H1 (cell line): Measurements from ENCODE around the gene CCDC80. TPM values are rescaled to one million over a fixed set of nuclear protein-coding genes. Genes with fewer than 3 reads are reported as not detected.

Source experiments
- CTCF ChIA-PET: fragments of 300-600 bp; sonication (Branson Sonifier 250); formaldehyde crosslinking; loops from one replicate; lab custom pipeline; 2021; ENCODE audit not compliant: partially characterized antibody; lab: Charles Lee
- POLR2A ChIA-PET: fragments of 300-600 bp; sonication (Branson Sonifier 250); formaldehyde crosslinking; loops from one replicate; lab custom pipeline; 2021; ENCODE audit warnings: inconsistent platforms; ENCODE audit not compliant: partially characterized antibody; lab: Charles Lee
- DNase-seq, 2 experiments: peaks; one replicate each; pipeline versions ENCODE4 v3.0.0 to v3.0.0-alpha.2; 2010 to 2022; ENCODE audit warnings: low spot score in 2 of 2, low read depth in 1 of 2, mixed read lengths in 1 of 2
- FAIRE-seq: peaks from 2 replicates; lab custom pipeline; 2011; peaks lifted over from hg19 to GRCh38; lab: Jason Lieb, UNC
- H2AFZ ChIP-seq: 2 replicates; pipeline ENCODE4 v1.8.1; 2012; ENCODE audit warnings: low read length, inconsistent platforms
- H2AK5ac ChIP-seq: 2 replicates; pipeline ENCODE4 v1.6.1; 2013; ENCODE audit warnings: low read depth, low read length
- H2BK120ac ChIP-seq: replicated peaks from 2 replicates; pipeline ENCODE3; 2013; ENCODE audit warnings: low read depth, low read length, inconsistent platforms
- H2BK12ac ChIP-seq: 2 replicates; pipeline ENCODE4 v1.6.1; 2013; ENCODE audit warnings: low read depth, low read length
- H2BK15ac ChIP-seq: 2 replicates; pipeline ENCODE4 v1.6.1; 2013; ENCODE audit warnings: low read length
- H2BK20ac ChIP-seq: 2 replicates; pipeline ENCODE4 v1.6.1; 2013; ENCODE audit warnings: low read length
- H2BK5ac ChIP-seq: 2 replicates; pipeline ENCODE4 v1.6.1; 2013; ENCODE audit warnings: low read depth, low read length
- H3K14ac ChIP-seq: 2 replicates; pipeline ENCODE4 v1.6.1; 2013; ENCODE audit warnings: inconsistent platforms; ENCODE audit not compliant: insufficient read length
- H3K18ac ChIP-seq: 2 replicates; pipeline ENCODE4 v1.6.1; 2013; ENCODE audit warnings: low read length; ENCODE audit errors: extremely low read depth
- H3K23ac ChIP-seq: 2 replicates; pipeline ENCODE4 v1.6.1; 2013; ENCODE audit warnings: inconsistent platforms; ENCODE audit not compliant: insufficient read length
- H3K23me2 ChIP-seq: 2 replicates; pipeline ENCODE4 v1.6.1; 2013; ENCODE audit warnings: low read depth, low read length
- H3K27ac ChIP-seq: 2 replicates; pipeline ENCODE4 v1.6.1; 2011; ENCODE audit warnings: low read depth, low read length, inconsistent platforms
- H3K27me3 ChIP-seq, 4 experiments: replicated peaks in 1 of 4; 1 replicate in 1 of 4; 2 replicates in 3 of 4; pipeline versions ENCODE4 v1.6.1 to v1.8.1; 2011 to 2013; ENCODE audit warnings: low read length in 3 of 4, mild to moderate bottlenecking in 3 of 4, inconsistent platforms in 2 of 4, mixed read lengths in 2 of 4, moderate library complexity in 1 of 4; ENCODE audit not compliant: control insufficient read depth in 3 of 4, insufficient read depth in 3 of 4; ENCODE audit errors: extremely low read depth in 1 of 4
- H3K36me3 ChIP-seq, 4 experiments: 2 replicates each; pipeline versions ENCODE4 v1.6.1 to v1.8.1; 2011 to 2013; ENCODE audit warnings: mild to moderate bottlenecking in 4 of 4, low read length in 3 of 4, moderate library complexity in 2 of 4, control low read depth in 1 of 4, inconsistent platforms in 1 of 4; ENCODE audit not compliant: insufficient read depth in 4 of 4, control insufficient read depth in 2 of 4
- H3K4ac ChIP-seq: replicated peaks from 2 replicates; pipeline ENCODE3; 2013; ENCODE audit warnings: low read length, low read depth, mixed read lengths, inconsistent platforms; ENCODE audit not compliant: insufficient read length
- H3K4me1 ChIP-seq, 4 experiments: replicated peaks in 1 of 4; 1 replicate in 1 of 4; 2 replicates in 3 of 4; pipeline versions ENCODE4 v1.6.1 to v1.8.1; 2011 to 2013; ENCODE audit warnings: low read length in 3 of 4, inconsistent platforms in 2 of 4, mixed read lengths in 1 of 4; ENCODE audit not compliant: insufficient read depth in 4 of 4, control insufficient read depth in 3 of 4
- H3K4me2 ChIP-seq, 2 experiments: 2 replicates each; pipeline versions ENCODE4 v1.6.1 to v1.8.1; 2011 to 2013; ENCODE audit warnings: low read depth in 2 of 2, low read length in 2 of 2, control low read depth in 1 of 2, inconsistent platforms in 1 of 2, mild to moderate bottlenecking in 1 of 2; ENCODE audit not compliant: insufficient read depth in 1 of 2
- H3K4me3 ChIP-seq, 4 experiments: fragments of 200-600, 300-600 bp in 1 of 4; sonication (generic), shearing (Covaris generic), sonication (Bioruptor Twin) in 1 of 4; 2 replicates each; pipeline versions ENCODE4 v1.5.1 to v1.8.1; 2011 to 2016; ENCODE audit warnings: low read length in 4 of 4, low read depth in 3 of 4, control low read depth in 2 of 4, inconsistent platforms in 2 of 4, mild to moderate bottlenecking in 2 of 4, mixed read lengths in 1 of 4, moderate library complexity in 1 of 4; ENCODE audit not compliant: insufficient read depth in 2 of 4; ENCODE audit errors: extremely low read depth in 1 of 4
- H3K56ac ChIP-seq: replicated peaks from 2 replicates; pipeline ENCODE3; 2013; ENCODE audit warnings: low read depth, mild to moderate bottlenecking, mixed read lengths, low read length, inconsistent platforms; ENCODE audit not compliant: insufficient read length
- H3K79me1 ChIP-seq: 2 replicates; pipeline ENCODE4 v1.6.1; 2013; ENCODE audit warnings: low read depth, low read length, control low read depth
- H3K79me2 ChIP-seq, 2 experiments: 2 replicates each; pipeline versions ENCODE4 v1.6.1 to v1.8.1; 2012 to 2013; ENCODE audit warnings: low read length in 2 of 2, mild to moderate bottlenecking in 2 of 2, inconsistent platforms in 1 of 2; ENCODE audit not compliant: insufficient read depth in 2 of 2, control insufficient read depth in 1 of 2
- H3K9ac ChIP-seq, 4 experiments: replicated peaks in 1 of 4; 1 replicate in 1 of 4; 2 replicates in 3 of 4; pipeline versions ENCODE4 v1.6.1 to v1.8.1; 2011 to 2013; ENCODE audit warnings: low read depth in 3 of 4, low read length in 3 of 4, control low read depth in 2 of 4, mild to moderate bottlenecking in 2 of 4, moderate library complexity in 2 of 4, inconsistent platforms in 1 of 4; ENCODE audit errors: extremely low read depth in 1 of 4
- H3K9me3 ChIP-seq, 2 experiments: 2 replicates each; pipeline versions ENCODE4 v1.6.1 to v1.8.1; 2012 to 2013; ENCODE audit warnings: mild to moderate bottlenecking in 2 of 2, moderate library complexity in 2 of 2, control low read depth in 1 of 2, inconsistent platforms in 1 of 2, low read depth in 1 of 2, low read length in 1 of 2, mixed read lengths in 1 of 2; ENCODE audit not compliant: insufficient read depth in 2 of 2
- H4K20me1 ChIP-seq, 2 experiments: replicated peaks in 1 of 2; 2 replicates each; pipeline versions ENCODE3 to v1.8.1; 2011 to 2013; ENCODE audit warnings: inconsistent platforms in 2 of 2, low read length in 2 of 2, mild to moderate bottlenecking in 1 of 2; ENCODE audit not compliant: insufficient read depth in 2 of 2, control insufficient read depth in 1 of 2
- H4K5ac ChIP-seq: 2 replicates; pipeline ENCODE4 v1.6.1; 2013; ENCODE audit warnings: low read length, low read depth, mixed read lengths, inconsistent platforms; ENCODE audit not compliant: insufficient read length
- H4K8ac ChIP-seq: 2 replicates; pipeline ENCODE4 v1.8.0; 2013; ENCODE audit warnings: mild to moderate bottlenecking, moderate library complexity, low read length, inconsistent platforms; ENCODE audit not compliant: insufficient read depth; ENCODE audit errors: extremely low read depth
- H4K91ac ChIP-seq: replicated peaks from 2 replicates; pipeline ENCODE3; 2013; ENCODE audit warnings: low read length, mixed read lengths, inconsistent platforms; ENCODE audit not compliant: insufficient read length
- ATF2 ChIP-seq: IDR thresholded peaks from 2 replicates; pipeline ENCODE4 v1.6.1; 2012; ENCODE audit warnings: low read length, inconsistent platforms
- CBX5 ChIP-seq: fragments of 300-800, 300-1000 bp; sonication (generic); IDR thresholded peaks from 2 replicates; pipeline ENCODE4 v1.7.1; 2016; ENCODE audit warnings: antibody characterized with exemption, low read length, low read depth
- CHD1 ChIP-seq: IDR thresholded peaks from 2 replicates; pipeline ENCODE4 v1.6.1; 2012; ENCODE audit warnings: low read depth, low read length, improper control_type of control experiment
- GTF2F1 ChIP-seq: IDR thresholded peaks from 2 replicates; pipeline ENCODE4 v1.6.1; 2012; ENCODE audit warnings: low read depth, low read length, improper control_type of control experiment, borderline replicate concordance
- MAFK ChIP-seq: IDR thresholded peaks from 2 replicates; pipeline ENCODE4 v1.6.1; 2012; ENCODE audit warnings: low read depth, mild to moderate bottlenecking, improper control_type of control experiment, low read length
- POLR2A ChIP-seq, 2 experiments: IDR thresholded peaks; 1 replicate in 1 of 2; 2 replicates in 1 of 2; pipeline ENCODE4 v1.6.1; 2011; ENCODE audit warnings: low read depth in 2 of 2, low read length in 2 of 2, mild to moderate bottlenecking in 2 of 2; ENCODE audit errors: control extremely low read depth in 1 of 2
- RAD21 ChIP-seq, 2 experiments: IDR thresholded peaks in 1 of 2; conservative IDR thresholded peaks in 1 of 2; 2 replicates each; pipeline ENCODE4 v1.6.1; 2011; ENCODE audit warnings: low read depth in 2 of 2, low read length in 2 of 2, improper control_type of control experiment in 1 of 2, inconsistent platforms in 1 of 2, mild to moderate bottlenecking in 1 of 2, moderate library complexity in 1 of 2
- SP1 ChIP-seq: IDR thresholded peaks from 2 replicates; pipeline ENCODE4 v1.6.1; 2011; ENCODE audit warnings: low read depth, low read length
- TBP ChIP-seq: IDR thresholded peaks from 2 replicates; pipeline ENCODE4 v1.6.1; 2011; ENCODE audit warnings: low read depth, low read length, improper control_type of control experiment
- TEAD4 ChIP-seq: IDR thresholded peaks from 2 replicates; pipeline ENCODE4 v1.6.1; 2012; ENCODE audit warnings: low read depth, low read length, inconsistent platforms, mixed read lengths
- USF2 ChIP-seq: IDR thresholded peaks from 2 replicates; pipeline ENCODE4 v1.6.1; 2011; ENCODE audit warnings: low read length, improper control_type of control experiment
- WGBS, 2 experiments: shearing (Covaris generic) in 1 of 2; methylation state at CpG; one replicate each; pipeline versions ENCODE4 v1.1.6 to v1.1.7; 2013 to 2015; ENCODE audit warnings: low lambda C conversion rate in 2 of 2, mixed read lengths in 2 of 2, inconsistent platforms in 1 of 2, low coverage in 1 of 2, missing lambda C conversion rate in 1 of 2; ENCODE audit not compliant: insufficient replicate concordance in 2 of 2, insufficient coverage in 1 of 2, insufficient read length in 1 of 2; ENCODE audit errors: extremely low coverage in 1 of 2, missing lambda C conversion rate in 1 of 2; 5-methylcytosine and 5-hydroxymethylcytosine counted together
- polyA plus RNA-seq, 7 experiments: library from polyadenylated mRNA; depleted of rRNA in 3 of 7; stranded (reverse) in 5 of 7; unstranded in 2 of 7; fragments of >200 nt in 5 of 7; fragments of 200-250 nt in 2 of 7; gene quantifications; 1 replicate in 5 of 7; 2 replicates in 1 of 7; 4 replicates in 1 of 7; pipeline versions ENCODE4 v1.2.1 to v1.2.3, GENCODE V29; 2011 to 2013; ENCODE audit warnings: missing spikeins in 2 of 7, mixed read lengths in 2 of 7
- total RNA-seq: library from RNA; stranded (reverse); fragmentation: NEBNext Ultra II Directional; extraction: Animal tissue kit (Norgen Biotek cat#: 25700); gene quantifications from 2 replicates; pipeline ENCODE4 v1.2.1, GENCODE V29; 2021

Gene CCDC80
- total and polyA plus RNA-seq, 2 of the 8 experiments (the other 6 are each of a cell fraction or from before 2014, with no cell fraction given), result 1.1 to 12.9 TPM

- no peaks in the 10 kb centered on the region for H3K79me1 ChIP-seq
- H3K18ac ChIP-seq, result no peak overlapping the region
- H3K4me2 ChIP-seq, result no peak overlapping the region
- no peak overlapping the region for H2BK120ac ChIP-seq
- no peaks in the 10 kb centered on the region for H4K20me1 ChIP-seq
- H3K4ac ChIP-seq, result no peak overlapping the region
- no peaks in the 10 kb centered on the region; a peak in 1 of 4 replicates for H3K79me2 ChIP-seq
- H3K4me3 ChIP-seq, result no peak overlapping the region
- no peak overlapping the region for H4K91ac ChIP-seq
- FAIRE-seq, result no peak
- no peak for DNase-seq
- H2AFZ ChIP-seq, result no peak overlapping the region
- no peaks in the 10 kb centered on the region for H3K27me3 ChIP-seq
- no peak overlapping the region for H2AK5ac ChIP-seq
- no peak overlapping the region for H3K14ac ChIP-seq
- H3K4me1 ChIP-seq, result peaks cover 1 to 7% (median 3%) of the 10 kb centered on the region in 4 experiments; a peak in 3 of 7 replicates
- H3K23me2 ChIP-seq, result no peaks in the 10 kb centered on the region
- 92% methylated on average over 2 of the region's 2 CpGs; no CpG with 5 or more reads in 1 of the 2 experiments for WGBS, 2 experiments
- peaks cover 0 to 6% of the 10 kb centered on the region in 2 experiments; a peak in 1 of 4 replicates for H3K9me3 ChIP-seq
- no peak overlapping the region for H3K56ac ChIP-seq
- no peak overlapping the region for H3K9ac ChIP-seq
- H3K36me3 ChIP-seq, result no peaks in the 10 kb centered on the region
- H2BK20ac ChIP-seq, result no peak overlapping the region
- no peak overlapping the region for H4K8ac ChIP-seq
- no peak overlapping the region for H2BK5ac ChIP-seq
- ChIA-PET POLR2A (interaction anchor here (1.4 kb wide), 1 partner anchor 301 kb away, joined by 3 read pairs; no protein-coding TSS in a partner anchor), CTCF (interaction anchor here (0.6 to 1.5 kb wide), 4 partner anchors 16 to 110 kb away, joined by 3 to 5 read pairs (median 3); no protein-coding TSS in a partner anchor)
- no peak overlapping the region for H3K27ac ChIP-seq
- no peak overlapping the region for H2BK12ac ChIP-seq
- no peak overlapping the region for H3K23ac ChIP-seq
- no peak overlapping the region for H2BK15ac ChIP-seq
- no peak overlapping the region for H4K5ac ChIP-seq
- TF ChIP-seq USF2 (no peak), RAD21 (IDR thresholded peaks at IDR 0.05 in 1 of 2, conservative IDR thresholded peaks at IDR 0.05 in 1 of 2; ENCODE audit: low read depth in 2 of 2, low read length in 2 of 2) (no peak), ATF2 (no peak), CHD1 (no peak), MAFK (no peak), TEAD4 (no peak), GTF2F1 (no peak), TBP (no peak), POLR2A (IDR thresholded peaks at IDR 0.05; ENCODE audit: control extremely low read depth in 1 of 2, low read depth in 2 of 2, low read length in 2 of 2) (no peak), CBX5 (no peak), SP1 (no peak)
These were observed 49.0 kb upstream of the CCDC80 start for GRCh38 chr3:112689989-112690388.
